ENCODE measurements around the gene ABHD2. TPM values are rescaled to one million over a fixed set of nuclear protein-coding genes. Genes with fewer than 3 reads are reported as not detected.
A peak's percentile ranks its signal among the peaks of the same experiment; 100 is the strongest.

ABHD2 gene
- total RNA-seq, 1 donor from 2014 or later, result 45.2 TPM

DNA sequence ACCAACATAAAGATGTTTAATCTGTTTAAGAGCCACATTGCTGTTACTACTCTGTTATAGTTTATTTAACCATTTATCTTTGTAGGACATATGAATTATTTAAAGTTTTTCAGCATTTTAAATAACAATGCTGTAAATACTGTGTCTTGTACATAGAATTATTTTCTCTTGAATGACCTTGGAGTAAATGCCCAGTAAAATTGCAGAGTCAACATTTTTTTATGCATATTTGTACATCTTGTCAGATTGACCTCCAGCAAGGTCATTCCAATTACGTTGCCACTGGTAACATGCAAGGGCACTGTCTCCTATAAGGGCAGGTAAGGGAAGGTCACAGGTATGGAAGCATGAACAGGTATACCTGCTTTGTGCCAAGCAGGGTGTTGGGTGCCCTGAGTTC is 68.8 kb downstream of the ABHD2 start:
- DNase-seq (ENCODE audit: low spot score in 2 of 2), result no peak
- no peak for FAIRE-seq

DNA sequence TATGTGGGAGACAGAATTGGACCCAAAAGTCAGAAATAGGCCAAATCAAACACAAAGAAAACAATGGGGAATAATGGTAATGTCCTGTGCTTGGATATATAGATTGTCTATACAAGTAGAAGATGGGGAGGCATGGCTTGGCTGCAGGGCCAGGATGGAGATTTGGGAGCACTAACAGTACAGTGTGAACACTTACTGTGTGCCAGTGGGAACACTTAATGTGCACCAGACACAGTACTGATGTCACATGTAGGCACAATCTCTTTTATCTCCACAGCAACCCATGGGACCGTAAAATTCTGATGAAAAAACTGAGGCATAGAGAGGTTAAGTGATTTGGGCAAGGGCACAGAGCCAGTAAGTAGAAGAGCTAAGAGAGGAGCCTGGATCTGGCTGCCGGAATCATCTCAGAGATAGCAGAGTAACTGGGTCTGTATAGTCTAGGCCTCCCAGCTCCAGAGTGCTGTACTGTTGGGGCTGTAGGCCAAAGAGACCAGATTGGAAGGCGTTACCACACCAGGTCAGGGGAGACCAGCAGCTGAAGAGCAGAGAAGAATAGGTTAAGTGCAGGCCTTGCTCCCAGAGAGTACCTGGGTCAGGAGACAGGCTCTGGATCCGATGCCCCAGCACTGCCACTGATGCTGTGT is 69.8 kb downstream of the ABHD2 start:
- DNase-seq (ENCODE audit: low spot score in 2 of 2) (no peak), FAIRE-seq (no peak)

DNA sequence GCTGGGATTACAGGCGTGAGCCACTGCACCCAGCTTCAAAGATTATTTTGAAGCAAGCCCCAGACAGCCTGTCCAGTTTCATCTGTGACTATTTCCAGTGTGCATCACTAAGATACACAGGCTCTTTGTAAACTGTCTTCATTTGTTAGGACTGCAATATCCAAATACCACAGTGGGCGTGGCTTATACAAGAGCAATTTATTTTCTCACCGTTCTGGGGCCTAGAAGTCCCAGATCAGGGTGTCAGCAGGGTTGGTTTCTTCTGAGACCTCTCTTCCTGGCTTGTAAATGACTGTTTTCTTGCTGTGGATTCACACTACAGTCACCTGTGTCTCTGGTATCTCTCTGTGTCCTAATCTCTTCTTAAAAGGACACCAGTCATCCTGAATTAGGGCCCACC is 73.4 kb downstream of the ABHD2 start:
- no peak for FAIRE-seq

DNA sequence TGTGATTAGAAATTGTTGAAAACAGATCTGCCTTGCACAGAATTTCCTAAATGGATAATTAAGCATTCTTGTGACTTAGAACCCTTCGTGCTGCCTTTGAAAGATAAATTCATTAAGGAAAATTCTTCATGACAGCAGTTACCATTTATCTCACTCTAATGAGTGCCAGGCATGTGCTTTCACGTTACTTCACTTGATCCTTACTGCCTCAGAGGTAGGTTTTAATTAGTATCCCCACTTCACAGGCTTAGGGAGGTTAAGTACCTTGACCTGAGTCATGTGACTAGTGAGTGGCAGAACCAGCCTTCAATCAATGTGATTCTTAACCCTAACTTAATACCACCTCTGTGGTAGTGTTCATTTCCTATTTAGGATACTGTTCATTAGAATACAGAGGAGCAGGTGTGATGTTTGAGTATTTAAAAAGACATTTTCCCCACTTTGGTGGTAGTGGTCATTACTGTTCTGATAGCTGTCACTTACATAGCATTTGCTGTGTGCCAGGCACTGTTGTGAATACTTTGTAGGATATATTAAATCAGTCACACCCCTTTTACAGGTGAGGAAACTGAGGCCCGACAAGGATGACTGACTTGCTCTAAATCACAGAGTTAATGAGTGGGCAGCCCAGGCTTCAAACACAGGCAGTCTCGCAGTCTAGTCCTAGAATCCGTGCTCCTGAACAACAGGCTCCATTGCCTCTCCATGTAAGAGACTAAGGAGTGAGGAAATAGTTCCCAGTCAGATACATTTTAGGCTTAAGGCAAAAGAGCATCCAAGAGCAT is 75.2 kb downstream of the ABHD2 start:
- no peak for DNase-seq (ENCODE audit: low spot score in 2 of 2)
- no peak for FAIRE-seq

More for the DNA sequence above, 73.4 kb downstream of the ABHD2 start:
- no peak for DNase-seq (ENCODE audit: low spot score in 2 of 2)

DNA sequence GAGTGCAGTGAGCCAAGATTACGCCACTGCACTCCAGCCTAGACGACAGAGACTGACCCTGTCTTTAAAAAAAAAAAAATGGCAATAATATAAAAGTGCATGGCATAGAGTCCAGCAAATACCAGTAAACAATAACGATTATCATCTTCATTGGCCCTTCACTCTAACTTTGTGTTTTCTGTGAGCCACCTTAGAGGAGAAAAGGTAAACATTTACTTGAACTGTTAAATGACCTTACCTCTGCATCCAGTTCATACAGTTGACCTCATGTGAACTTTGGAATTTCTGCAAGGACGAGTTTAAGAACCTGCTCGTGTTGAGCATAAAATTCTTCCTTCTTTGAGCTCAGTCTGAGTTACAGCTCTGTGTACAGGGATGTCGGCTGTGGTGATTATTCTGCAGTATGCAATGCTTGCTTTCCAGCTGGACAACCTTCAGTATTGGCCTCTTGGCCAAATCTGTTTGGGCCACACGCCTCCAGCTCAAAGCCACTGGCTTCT is 76.5 kb downstream of the ABHD2 start:
- DNase-seq (ENCODE audit: low spot score in 2 of 2), result no peak
- no peak for FAIRE-seq

DNA sequence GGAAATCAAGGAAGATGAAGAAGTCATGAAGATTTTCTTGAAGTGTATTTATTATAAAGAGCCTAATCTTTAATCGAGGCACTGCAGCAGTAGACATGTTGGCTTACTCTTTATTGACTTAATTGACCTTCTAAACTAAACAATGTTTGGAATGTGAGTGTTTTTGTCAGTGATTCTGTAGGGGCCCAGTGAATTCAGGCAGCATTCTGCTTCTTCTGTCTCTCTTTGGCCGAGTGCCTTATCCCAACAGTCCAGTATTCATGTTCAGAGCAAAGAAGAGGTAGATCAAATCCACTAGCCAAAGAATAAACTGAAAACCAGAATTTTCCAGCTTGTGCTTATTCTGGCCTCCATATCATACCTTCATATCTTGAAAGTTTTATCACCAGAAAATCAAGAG is 77.4 kb downstream of the ABHD2 start:
- FAIRE-seq (no peak), DNase-seq (ENCODE audit: low spot score in 2 of 2) (no peak)

DNA sequence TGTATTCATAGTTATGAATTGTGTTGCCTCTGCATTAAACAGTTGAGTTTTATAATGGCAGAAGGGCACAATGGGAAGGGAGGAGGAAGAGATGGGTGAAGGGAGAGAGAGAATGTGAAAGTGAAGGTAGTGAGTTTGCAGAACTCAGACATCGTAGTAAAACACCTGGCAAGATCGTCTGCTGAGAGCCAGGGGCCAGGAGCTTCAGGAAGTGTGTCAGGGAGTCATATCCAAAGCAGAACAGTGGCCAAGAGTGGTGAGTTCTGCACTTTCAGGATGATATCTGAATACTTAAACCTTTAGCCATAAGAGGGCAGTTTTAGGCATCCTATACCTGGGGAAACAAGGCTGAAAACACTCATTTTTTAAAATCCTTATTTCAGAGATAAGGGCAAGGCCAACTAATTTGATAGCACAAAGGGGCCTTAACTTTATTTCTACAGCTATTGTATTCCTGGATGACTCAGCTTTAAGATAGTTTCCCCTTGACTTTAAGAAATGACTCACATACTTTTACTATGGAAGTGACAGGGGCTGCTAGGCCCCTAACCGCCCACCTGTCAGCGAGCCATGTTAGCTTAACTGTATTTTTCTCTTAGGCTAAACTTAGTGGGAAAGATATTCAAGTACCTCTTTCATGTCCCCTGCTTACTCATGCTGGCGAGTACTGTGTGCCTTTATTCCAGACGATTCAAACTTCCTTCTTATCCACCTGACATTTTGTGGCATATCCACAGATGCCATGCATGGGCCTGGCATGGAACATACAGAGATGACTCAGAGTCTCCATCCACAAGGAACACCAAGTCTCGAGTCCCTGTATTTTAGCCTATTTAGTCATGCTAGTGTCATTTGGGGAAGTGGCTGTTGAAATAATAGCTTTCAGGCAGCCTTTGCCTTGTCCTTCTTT is 79.3 kb downstream of the ABHD2 start:
- DNase-seq (ENCODE audit: low spot score in 2 of 2), result no peak
- FAIRE-seq, result no peak

DNA sequence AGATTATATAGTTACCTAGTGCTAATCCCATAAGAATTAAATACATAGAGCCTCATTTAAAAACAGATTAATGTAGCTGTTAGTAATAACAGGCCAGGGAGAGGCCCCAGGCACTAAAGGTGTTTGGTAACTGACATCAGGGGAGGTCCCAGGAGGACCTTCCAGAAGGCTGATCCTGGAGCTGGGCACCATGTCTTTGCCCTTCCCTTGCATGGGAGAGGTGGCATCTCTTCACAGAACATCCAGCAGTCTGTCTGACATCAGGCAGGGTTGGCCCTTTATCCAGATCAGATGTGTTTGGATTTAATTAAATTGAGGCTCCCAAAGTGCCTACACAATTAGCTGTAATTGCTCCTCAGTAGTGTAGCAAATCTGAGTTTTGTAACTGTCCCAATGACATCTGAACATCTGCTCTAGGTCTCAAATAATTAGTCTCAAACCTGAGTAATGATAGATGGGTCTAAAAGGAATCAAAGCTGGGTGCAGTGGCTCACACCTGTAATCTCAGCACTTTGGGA is 80.1 kb downstream of the ABHD2 start:
- FAIRE-seq, result no peak

DNA sequence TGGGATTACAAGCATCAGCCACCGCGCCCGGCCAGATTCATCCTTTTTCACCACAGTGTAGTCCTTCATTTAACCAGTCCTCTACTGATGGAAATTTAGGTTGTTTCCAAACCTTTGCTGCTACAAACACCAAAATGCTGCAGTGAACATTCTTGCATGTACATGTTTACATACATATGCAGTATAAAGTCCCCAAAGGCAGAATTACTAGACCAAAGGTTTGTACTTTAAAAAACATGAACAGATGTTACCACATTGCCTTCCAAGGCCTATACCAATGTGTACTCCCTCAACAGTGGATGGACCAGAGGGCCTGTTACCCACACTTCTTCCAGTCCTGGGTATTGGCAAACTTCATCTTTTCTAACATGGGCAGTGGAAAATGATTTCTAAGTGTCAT is 82.1 kb downstream of the ABHD2 start:
- DNase-seq (ENCODE audit: low spot score in 2 of 2), result no peak
- no peak for FAIRE-seq

More for the DNA sequence above, 80.1 kb downstream of the ABHD2 start:
- DNase-seq (ENCODE audit: low spot score in 2 of 2), result no peak

DNA sequence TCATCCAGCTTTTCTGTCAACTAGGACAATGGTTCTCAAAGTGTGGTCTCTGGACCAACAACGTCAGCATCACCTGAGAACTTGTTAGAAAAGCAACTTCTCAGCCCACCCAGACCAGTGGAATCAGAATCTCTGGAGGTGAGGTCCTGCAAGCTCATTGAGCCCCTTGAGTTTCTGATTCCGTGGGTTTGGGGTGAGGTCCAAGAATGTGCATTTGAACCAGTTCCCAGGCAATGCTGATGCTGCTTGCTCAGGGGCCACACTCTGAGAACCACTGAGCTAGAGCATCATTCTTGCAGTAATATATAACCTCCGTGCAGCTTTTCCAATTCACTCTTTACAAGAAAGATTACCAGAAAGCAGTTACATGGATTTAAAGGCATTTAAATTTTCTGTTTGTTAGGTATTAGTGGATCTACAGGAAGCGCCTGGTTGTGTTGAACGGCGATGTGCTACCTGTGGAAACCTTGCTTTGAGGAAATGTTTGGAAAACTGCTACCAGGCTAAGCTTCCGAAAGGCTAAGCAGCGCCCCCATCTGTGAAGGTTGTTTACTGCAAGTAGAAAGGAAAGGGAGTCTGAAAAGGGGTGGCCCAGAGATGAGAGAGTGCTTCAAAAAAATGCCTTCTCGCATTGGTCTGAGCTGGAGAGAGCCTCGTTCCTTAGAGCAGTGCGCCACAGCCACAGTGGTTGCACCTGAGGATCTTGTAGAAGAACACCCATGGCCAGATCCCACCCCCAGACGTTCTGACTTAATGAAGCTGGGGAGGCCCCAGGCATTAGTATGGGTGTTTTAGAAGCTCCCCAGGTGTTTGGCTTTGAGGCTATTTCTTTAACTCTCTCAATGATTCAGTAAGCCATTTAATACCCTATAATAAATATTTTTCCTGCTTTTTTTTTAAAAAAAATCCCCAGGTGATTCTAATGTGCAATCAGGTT is 83.1 kb downstream of the ABHD2 start:
- DNase-seq (ENCODE audit: low spot score in 2 of 2) (no peak), FAIRE-seq (no peak)

DNA sequence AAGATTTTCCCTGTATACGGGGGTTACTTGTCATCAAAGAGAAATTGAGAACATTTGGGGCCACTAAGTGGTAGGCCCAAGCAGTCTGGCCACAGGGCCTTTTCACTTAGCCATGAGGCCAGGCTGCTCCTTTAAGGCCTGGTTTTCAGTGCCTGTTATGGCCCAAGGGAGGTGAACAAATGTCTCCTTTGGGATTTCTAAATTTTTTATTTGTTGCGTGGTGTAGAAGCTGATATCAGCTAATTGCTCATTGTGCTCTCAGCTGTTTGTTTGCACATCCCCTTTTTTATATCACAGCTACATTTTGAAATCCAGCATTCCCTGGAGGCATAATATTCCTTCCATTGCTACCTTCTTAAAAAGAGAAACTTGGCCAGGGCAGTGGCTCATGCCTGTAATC is 84.7 kb downstream of the ABHD2 start:
- DNase-seq (ENCODE audit: low spot score in 2 of 2), result no peak
- FAIRE-seq, result no peak

DNA sequence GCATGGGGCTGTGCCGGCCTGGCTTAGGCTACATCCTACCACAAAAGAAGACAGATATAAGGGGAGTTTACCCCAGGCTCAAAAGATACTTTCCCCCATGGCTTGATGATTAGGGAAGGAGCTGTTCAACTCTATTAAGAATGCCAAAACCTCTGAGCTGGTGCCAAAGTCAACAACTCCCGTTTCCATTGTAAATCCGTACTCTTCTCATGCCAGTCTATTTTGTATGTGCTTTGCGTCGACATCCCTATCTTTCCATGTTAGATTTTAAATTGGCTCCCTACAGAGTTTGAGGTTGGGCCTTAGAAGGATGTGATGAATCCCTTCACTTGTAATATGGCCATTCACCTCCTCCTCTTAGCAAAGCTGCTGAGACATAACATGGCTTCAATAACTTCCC is 86.2 kb downstream of the ABHD2 start:
- no peak for DNase-seq (ENCODE audit: low spot score in 2 of 2)
- FAIRE-seq, result no peak

DNA sequence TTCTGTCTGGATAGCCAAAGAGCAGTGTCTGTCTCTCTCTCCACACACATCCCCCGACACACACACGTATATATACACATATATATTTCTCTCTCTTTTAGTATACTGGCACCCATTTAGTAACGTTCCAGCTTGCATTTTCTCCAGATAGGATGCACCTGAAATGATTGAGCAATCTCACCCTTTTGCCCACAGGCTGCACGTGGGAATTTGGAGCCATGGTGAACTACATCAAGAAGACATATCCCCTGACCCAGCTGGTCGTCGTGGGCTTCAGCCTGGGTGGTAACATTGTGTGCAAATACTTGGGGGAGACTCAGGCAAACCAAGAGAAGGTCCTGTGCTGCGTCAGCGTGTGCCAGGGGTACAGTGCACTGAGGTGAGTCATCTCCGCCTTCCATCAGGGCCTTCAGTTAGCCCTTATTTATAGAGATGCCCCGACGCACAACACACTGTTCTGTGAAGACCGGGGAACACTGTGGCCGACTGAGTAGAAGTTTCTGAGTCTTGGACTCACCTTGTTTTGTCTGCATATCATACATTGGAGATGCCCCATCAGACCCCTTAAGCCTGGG is 87.4 kb downstream of the ABHD2 start:
- DNase-seq (ENCODE audit: low spot score in 2 of 2) (no peak), FAIRE-seq (no peak)

DNA sequence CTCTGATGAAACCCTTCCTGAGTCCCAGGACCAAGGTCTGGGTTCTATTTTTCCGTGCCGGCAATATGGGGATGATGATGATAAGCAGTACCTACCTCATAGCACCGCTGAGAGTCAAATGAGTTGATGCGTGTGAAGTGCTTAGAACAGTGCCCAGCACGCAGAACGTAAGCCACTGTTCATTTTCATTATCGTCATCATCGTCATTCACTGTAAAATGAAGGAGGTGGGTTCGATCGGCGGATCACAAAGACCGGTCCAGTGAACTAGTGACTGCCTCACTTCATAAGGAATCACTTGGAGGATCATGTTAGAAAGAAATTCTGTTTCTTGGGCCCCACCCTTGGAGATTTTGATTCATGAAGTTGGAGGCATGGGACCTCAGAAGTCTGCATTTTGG is 88.9 kb downstream of the ABHD2 start:
- FAIRE-seq (no peak), DNase-seq (ENCODE audit: low spot score in 2 of 2) (no peak)

DNA sequence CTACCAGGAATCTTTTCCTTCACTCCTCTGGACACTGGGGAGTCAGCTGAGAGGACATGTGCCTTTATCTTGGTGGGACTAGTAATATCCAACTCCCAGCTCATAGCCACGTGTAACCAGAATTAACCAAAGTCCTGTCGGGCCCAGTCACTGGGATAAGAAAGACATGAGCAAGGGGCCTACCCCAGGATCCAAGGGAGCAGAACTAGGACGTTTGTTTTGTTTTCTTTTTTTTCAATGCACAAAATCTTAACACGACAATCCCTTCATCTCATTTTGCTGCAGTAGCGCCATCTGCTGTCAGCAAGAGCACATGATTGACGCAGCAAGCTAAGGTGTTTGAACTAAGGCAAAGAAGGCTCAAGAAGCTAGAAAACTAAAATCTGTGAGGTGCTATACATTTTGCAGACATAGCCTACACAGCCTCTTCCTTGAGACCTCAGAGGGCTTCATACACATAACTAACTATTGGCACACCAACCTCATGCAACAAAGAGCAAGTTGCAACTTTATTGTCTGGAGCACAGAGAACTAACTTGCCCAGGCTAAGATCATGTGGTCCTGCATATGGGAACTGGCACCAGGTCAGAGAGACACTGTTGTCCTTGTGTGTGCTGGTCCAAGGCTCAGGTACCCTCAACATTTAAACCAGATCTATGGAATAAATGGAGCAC is 89.5 kb downstream of the ABHD2 start:
- DNase-seq (ENCODE audit: low spot score in 2 of 2), result peak in 1 of 2 donors; percentile 28
- FAIRE-seq, result no peak

DNA sequence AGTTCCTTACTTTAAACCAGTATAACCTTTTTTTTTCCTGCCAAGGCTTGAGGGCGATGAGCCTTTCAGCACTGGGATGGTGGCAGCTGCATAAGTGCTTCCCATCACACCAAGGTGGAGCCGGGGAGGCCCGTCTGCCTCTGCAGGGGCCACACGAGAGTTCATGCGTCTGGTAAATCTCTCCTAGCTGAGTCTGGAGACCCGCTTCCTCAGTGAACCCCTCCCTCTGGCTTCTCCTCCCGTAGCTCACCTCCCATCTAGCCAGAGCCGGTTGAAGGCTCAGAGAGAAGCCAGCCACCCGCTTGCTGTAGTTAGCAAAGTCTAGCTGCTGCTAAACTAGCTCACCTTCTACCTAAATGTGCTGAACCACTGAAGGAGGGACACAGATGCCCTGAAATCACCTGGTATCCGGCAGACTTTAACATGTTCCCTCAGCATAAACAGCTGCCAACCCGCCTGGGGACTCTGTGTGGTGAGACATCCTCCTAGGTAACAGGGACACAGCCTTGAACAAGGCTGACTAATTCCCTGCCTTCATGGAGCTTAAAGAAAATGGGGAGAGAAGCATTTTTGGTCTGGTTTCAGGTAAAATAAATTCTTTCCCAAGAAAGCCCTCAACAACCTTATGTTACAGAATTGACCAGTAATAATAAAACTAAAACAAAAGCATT is 90.2 kb downstream of the ABHD2 start:
- no peak for FAIRE-seq
- DNase-seq (ENCODE audit: low spot score in 2 of 2), result no peak

DNA sequence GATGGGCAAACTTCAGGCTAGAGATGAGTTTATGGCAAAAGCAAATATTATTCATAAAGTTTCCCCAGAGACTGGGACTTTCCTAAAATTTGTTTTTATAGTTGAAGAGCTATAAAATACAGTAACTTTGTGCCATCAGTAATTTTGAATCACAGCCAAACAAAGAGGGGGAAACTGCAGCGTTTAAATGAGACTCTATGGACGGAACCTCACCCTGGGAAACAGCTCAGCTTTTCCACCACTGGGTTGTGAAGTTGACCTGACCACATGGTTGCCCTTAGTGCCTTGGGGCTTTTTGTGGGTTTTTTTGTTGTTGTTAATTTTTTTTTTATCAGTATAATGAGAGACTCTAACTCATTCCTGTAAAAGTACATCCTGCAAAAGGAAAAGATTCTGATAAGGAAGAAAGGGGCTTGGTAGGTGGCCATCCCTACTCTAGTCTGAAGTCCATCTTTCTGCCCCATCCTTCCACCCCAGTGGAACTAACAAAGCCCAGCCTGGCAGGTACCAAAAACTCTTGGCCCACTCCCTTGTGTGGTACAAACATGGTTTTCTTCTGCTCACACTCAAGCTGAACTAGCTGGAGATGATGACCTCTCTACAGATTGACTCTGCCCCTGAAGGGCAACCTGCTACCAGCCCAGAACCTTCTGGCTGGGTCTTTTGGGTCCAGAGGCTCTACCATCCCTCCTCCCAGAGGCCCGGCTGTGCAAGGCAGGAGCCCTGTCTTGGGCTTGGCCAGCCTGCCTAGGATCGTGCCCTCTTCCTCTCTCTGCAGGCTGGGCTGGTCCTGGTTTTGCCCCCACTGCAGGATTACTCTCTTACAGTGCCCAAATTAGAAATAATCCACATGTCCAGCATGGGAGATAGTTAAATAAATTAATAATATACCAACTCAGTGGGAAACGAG is 92.0 kb downstream of the ABHD2 start:
- DNase-seq (ENCODE audit: low spot score in 2 of 2) (no peak), FAIRE-seq (no peak)
